HCT116 (cell line): ENCODE results near the gene DPP6. TPM values are rescaled to one million over a fixed set of nuclear protein-coding genes. Genes with fewer than 3 reads are reported as not detected.

Experiments
- ATAC-seq: fragments of 200-7000 bp; cut with Tn5 transposase; 2 replicates; pipeline ENCODE4 v1.9.1; 2020; ENCODE audit warnings: mild to moderate bottlenecking, moderate library complexity
- BruUV-seq: library from RNA; stranded (reverse); fragments of 400-500 nt; replicated peaks from 2 replicates; lab custom pipeline; 2021; lab: Mats Ljungman, UMichigan
- CTCF ChIA-PET: fragments of 300-600 bp; sonication (Branson Sonifier 250); formaldehyde crosslinking; loops from one replicate; lab custom pipeline; 2021; ENCODE audit warnings: antibody characterized with exemption; lab: Charles Lee
- POLR2A ChIA-PET: fragments of 300-600, 350-600 bp; sonication (Branson Sonifier 250); formaldehyde crosslinking; loops from one replicate; lab custom pipeline; 2021; ENCODE audit warnings: antibody characterized with exemption; lab: Charles Lee
- RAD21 ChIA-PET, 2 experiments: fragments of 300-600 bp; sonication (Branson Sonifier 250); formaldehyde crosslinking; loops; one replicate each; lab custom pipeline; 2023; ENCODE audit warnings: low total read pairs in 2 of 2; ENCODE audit not compliant: uncharacterized antibody in 2 of 2, unreplicated experiment in 2 of 2, low non-redundant PET in 1 of 2; lab: Charles Lee
- DNase-seq: peaks from one replicate; pipeline ENCODE4 v3.0.0-alpha.2; 2010; ENCODE audit warnings: low read depth, low spot score
- H2AFZ ChIP-seq: fragments of 200-600 bp; shearing (Covaris generic), sonication (generic); 2 replicates; pipeline ENCODE4 v1.6.1; 2017; ENCODE audit warnings: low read depth, mixed run types, mixed read lengths, antibody characterized with exemption, low read length; ENCODE audit not compliant: poor library complexity, severe bottlenecking
- H3K27ac ChIP-seq: 2 replicates; pipeline ENCODE4 v1.5.1; 2012; ENCODE audit warnings: low read depth, low read length
- H3K27me3 ChIP-seq: fragments of 200-600 bp; sonication (generic); 2 replicates; pipeline ENCODE4 v1.6.1; 2016; ENCODE audit warnings: mixed run types, low read length, mixed read lengths; ENCODE audit not compliant: insufficient read depth
- H3K36me3 ChIP-seq, 2 experiments: fragments of 200-500 bp in 1 of 2; fragments of 200-600 bp in 1 of 2; sonication (Bioruptor generic) in 1 of 2; sonication (generic) in 1 of 2; 2 replicates each; pipeline versions ENCODE4 v1.5.1 to v1.6.1; 2014 to 2016; ENCODE audit warnings: low read length in 2 of 2, inconsistent platforms in 1 of 2, mixed read lengths in 1 of 2, mixed run types in 1 of 2; ENCODE audit not compliant: insufficient read depth in 2 of 2, control insufficient read depth in 1 of 2
- H3K4me1 ChIP-seq, 2 experiments: fragments of 200-600 bp in 1 of 2; sonication (generic) in 1 of 2; 2 replicates each; pipeline versions ENCODE4 v1.5.1 to v1.6.1; 2012 to 2017; ENCODE audit warnings: low read length in 2 of 2, inconsistent platforms in 1 of 2, mild to moderate bottlenecking in 1 of 2, mixed read lengths in 1 of 2, mixed run types in 1 of 2, moderate library complexity in 1 of 2; ENCODE audit not compliant: insufficient read depth in 2 of 2, control insufficient read depth in 1 of 2
- H3K4me2 ChIP-seq: fragments of 200-600 bp; sonication (generic); 2 replicates; pipeline ENCODE4 v1.6.1; 2017; ENCODE audit warnings: mixed run types, low read length, mixed read lengths
- H3K4me3 ChIP-seq, 2 experiments: fragments of 200-600 bp in 1 of 2; sonication (generic) in 1 of 2; replicated peaks in 1 of 2; 2 replicates each; pipeline ENCODE4 v1.5.1; 2011 to 2016; ENCODE audit warnings: low read length in 2 of 2, control low read depth in 1 of 2, low read depth in 1 of 2, mild to moderate bottlenecking in 1 of 2, mixed read lengths in 1 of 2, mixed run types in 1 of 2
- H3K79me2 ChIP-seq: fragments of 200-600 bp; sonication (generic); 2 replicates; pipeline ENCODE4 v1.6.1; 2017; ENCODE audit warnings: mild to moderate bottlenecking, mixed run types, low read length, moderate library complexity, mixed read lengths; ENCODE audit not compliant: insufficient read depth
- H3K9ac ChIP-seq: fragments of 200-600 bp; sonication (generic); 2 replicates; pipeline ENCODE4 v1.6.1; 2016; ENCODE audit warnings: low read length, mixed read lengths
- H3K9me2 ChIP-seq: fragments of 200-600 bp; sonication (generic), shearing (Covaris generic); 2 replicates; pipeline ENCODE4 v1.6.1; 2017; ENCODE audit warnings: mixed run types, mild to moderate bottlenecking, moderate library complexity; ENCODE audit not compliant: insufficient read depth
- H3K9me3 ChIP-seq, 2 experiments: fragments of 200-500 bp in 1 of 2; fragments of 200-600 bp in 1 of 2; sonication (Bioruptor generic) in 1 of 2; sonication (generic) in 1 of 2; 2 replicates each; pipeline ENCODE4 v1.6.1; 2014 to 2017; ENCODE audit warnings: low read length in 2 of 2, mixed read lengths in 2 of 2, inconsistent platforms in 1 of 2, low read depth in 1 of 2, mild to moderate bottlenecking in 1 of 2, mixed run types in 1 of 2, moderate library complexity in 1 of 2; ENCODE audit not compliant: control insufficient read depth in 1 of 2, insufficient read depth in 1 of 2
- H4K20me1 ChIP-seq: fragments of 200-600 bp; sonication (generic), shearing (Covaris generic); 2 replicates; pipeline ENCODE4 v1.6.1; 2017; ENCODE audit warnings: mixed run types, mild to moderate bottlenecking, moderate library complexity; ENCODE audit not compliant: insufficient read depth
- CEBPB ChIP-seq: IDR thresholded peaks from 2 replicates; pipeline ENCODE4 v1.6.1; 2012; ENCODE audit warnings: low read depth
- EGR1 ChIP-seq: IDR thresholded peaks from 2 replicates; pipeline ENCODE4 v1.6.1; 2012; ENCODE audit warnings: low read depth
- ELF1 ChIP-seq: IDR thresholded peaks from 2 replicates; pipeline ENCODE4 v1.6.1; 2012; ENCODE audit warnings: low read depth, borderline replicate concordance
- EZH2phosphoT487 ChIP-seq: fragments of 200-600 bp; IDR thresholded peaks from 2 replicates; pipeline ENCODE4 v1.6.1; 2018; ENCODE audit warnings: antibody characterized with exemption, borderline replicate concordance
- FOSL1 ChIP-seq: IDR thresholded peaks from 2 replicates; pipeline ENCODE4 v1.6.1; 2012; ENCODE audit warnings: low read depth
- MAX ChIP-seq: IDR thresholded peaks from 2 replicates; pipeline ENCODE4 v1.6.1; 2012
- SIN3A ChIP-seq: IDR thresholded peaks from 2 replicates; pipeline ENCODE4 v1.6.1; 2012; ENCODE audit warnings: low read depth
- SP1 ChIP-seq: IDR thresholded peaks from 2 replicates; pipeline ENCODE4 v1.6.1; 2012; ENCODE audit warnings: low read depth
- SRF ChIP-seq: IDR thresholded peaks from 2 replicates; pipeline ENCODE4 v1.6.1; 2012; ENCODE audit warnings: low read depth
- TCF7L2 ChIP-seq: IDR thresholded peaks from 2 replicates; pipeline ENCODE4 v1.7.0; 2011; ENCODE audit warnings: borderline replicate concordance, inconsistent platforms; ENCODE audit not compliant: insufficient read depth, insufficient read length; ENCODE audit errors: extremely low read depth
- YY1 ChIP-seq: IDR thresholded peaks from 2 replicates; pipeline ENCODE4 v1.6.1; 2011; ENCODE audit warnings: low read length, low read depth, moderate library complexity, mild to moderate bottlenecking; ENCODE audit not compliant: insufficient replicate concordance; ENCODE audit errors: extremely low read depth
- ZFX ChIP-seq: fragments of 450-650 bp; IDR thresholded peaks from 2 replicates; pipeline ENCODE4 v1.6.1; 2017
- ZNF274 ChIP-seq: fragments of 200-500 bp; sonication (Bioruptor generic); IDR thresholded peaks from 2 replicates; pipeline ENCODE4 v1.6.1; 2014; ENCODE audit warnings: mild to moderate bottlenecking, low read depth, low read length, inconsistent platforms
- intact Hi-C: fragments of 100-400 bp; cut with micrococcal nuclease; formaldehyde crosslinking; loops from 2 replicates; pipeline ENCODE4 v1.10.0; 2022
- total RNA-seq: library from RNA; stranded (reverse); gene quantifications from one replicate; pipeline ENCODE4 v1.2.1, GENCODE V29; 2021; ENCODE audit not compliant: unreplicated experiment
- TF ChIP-seq, protein P1 (sequence below): IDR thresholded peaks from 2 replicates; pipeline ENCODE4 v1.6.1; 2011; ENCODE audit warnings: mild to moderate bottlenecking, low read length, moderate library complexity; ENCODE audit not compliant: insufficient replicate concordance; ENCODE audit errors: extremely low read depth
- TF ChIP-seq, protein P2 (sequence below): IDR thresholded peaks from 2 replicates; pipeline ENCODE4 v1.6.1; 2012; ENCODE audit warnings: low read depth

Gene DPP6
- total RNA-seq, 1 experiment from 2014 or later: not detected

- Histone ChIP-seq H3K9ac (no peak overlapping the region), H3K9me3 (peaks cover 0 to 6% of the 10 kb centered on the region in 2 experiments; a peak in 3 of 4 replicates), H3K79me2 (no peaks in the 10 kb centered on the region)
- BruUV-seq: no TSS peak
- TF ChIP-seq, protein P1, sequence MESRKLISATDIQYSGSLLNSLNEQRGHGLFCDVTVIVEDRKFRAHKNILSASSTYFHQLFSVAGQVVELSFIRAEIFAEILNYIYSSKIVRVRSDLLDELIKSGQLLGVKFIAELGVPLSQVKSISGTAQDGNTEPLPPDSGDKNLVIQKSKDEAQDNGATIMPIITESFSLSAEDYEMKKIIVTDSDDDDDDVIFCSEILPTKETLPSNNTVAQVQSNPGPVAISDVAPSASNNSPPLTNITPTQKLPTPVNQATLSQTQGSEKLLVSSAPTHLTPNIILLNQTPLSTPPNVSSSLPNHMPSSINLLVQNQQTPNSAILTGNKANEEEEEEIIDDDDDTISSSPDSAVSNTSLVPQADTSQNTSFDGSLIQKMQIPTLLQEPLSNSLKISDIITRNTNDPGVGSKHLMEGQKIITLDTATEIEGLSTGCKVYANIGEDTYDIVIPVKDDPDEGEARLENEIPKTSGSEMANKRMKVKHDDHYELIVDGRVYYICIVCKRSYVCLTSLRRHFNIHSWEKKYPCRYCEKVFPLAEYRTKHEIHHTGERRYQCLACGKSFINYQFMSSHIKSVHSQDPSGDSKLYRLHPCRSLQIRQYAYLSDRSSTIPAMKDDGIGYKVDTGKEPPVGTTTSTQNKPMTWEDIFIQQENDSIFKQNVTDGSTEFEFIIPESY: no peak
- TF ChIP-seq EZH2phosphoT487 (no peak), SIN3A (no peak), EGR1 (no peak), CEBPB (no peak), YY1 (no peak), ZFX (no peak), ELF1 (no peak), TCF7L2 (no peak), MAX (no peak), SRF (no peak), ZNF274 (no peak), FOSL1 (no peak), SP1 (no peak)
- TF ChIP-seq, protein P2, sequence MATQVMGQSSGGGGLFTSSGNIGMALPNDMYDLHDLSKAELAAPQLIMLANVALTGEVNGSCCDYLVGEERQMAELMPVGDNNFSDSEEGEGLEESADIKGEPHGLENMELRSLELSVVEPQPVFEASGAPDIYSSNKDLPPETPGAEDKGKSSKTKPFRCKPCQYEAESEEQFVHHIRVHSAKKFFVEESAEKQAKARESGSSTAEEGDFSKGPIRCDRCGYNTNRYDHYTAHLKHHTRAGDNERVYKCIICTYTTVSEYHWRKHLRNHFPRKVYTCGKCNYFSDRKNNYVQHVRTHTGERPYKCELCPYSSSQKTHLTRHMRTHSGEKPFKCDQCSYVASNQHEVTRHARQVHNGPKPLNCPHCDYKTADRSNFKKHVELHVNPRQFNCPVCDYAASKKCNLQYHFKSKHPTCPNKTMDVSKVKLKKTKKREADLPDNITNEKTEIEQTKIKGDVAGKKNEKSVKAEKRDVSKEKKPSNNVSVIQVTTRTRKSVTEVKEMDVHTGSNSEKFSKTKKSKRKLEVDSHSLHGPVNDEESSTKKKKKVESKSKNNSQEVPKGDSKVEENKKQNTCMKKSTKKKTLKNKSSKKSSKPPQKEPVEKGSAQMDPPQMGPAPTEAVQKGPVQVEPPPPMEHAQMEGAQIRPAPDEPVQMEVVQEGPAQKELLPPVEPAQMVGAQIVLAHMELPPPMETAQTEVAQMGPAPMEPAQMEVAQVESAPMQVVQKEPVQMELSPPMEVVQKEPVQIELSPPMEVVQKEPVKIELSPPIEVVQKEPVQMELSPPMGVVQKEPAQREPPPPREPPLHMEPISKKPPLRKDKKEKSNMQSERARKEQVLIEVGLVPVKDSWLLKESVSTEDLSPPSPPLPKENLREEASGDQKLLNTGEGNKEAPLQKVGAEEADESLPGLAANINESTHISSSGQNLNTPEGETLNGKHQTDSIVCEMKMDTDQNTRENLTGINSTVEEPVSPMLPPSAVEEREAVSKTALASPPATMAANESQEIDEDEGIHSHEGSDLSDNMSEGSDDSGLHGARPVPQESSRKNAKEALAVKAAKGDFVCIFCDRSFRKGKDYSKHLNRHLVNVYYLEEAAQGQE: no peak
- TF ChIP-seq, all 23 proteins: peak for 0
- H4K20me1 ChIP-seq: no peaks in the 10 kb centered on the region
- H2AFZ ChIP-seq: no peak overlapping the region
- no peaks in the 10 kb centered on the region for H3K4me1 ChIP-seq
- no peak overlapping the region for H3K4me3 ChIP-seq
- POLR2A ChIA-PET: no interaction called here
- H3K36me3 ChIP-seq: no peaks in the 10 kb centered on the region
- H3K27me3 ChIP-seq: no peaks in the 10 kb centered on the region
- DNase-seq (no peak), ATAC-seq (no peak)
- intact Hi-C loops: no loop called here
- CTCF ChIA-PET: no interaction called here
- H3K9me2 ChIP-seq: no peaks in the 10 kb centered on the region
- H3K4me2 ChIP-seq: no peak overlapping the region
- RAD21 ChIA-PET: no interaction called here
- no peak overlapping the region for H3K27ac ChIP-seq
These were observed 507.3 kb downstream of the DPP6 start for GRCh38 chr7:154559454-154559853.
